ENCODE results near the gene UNC45A. TPM values are rescaled to one million over a fixed set of nuclear protein-coding genes. Genes with fewer than 3 reads are reported as not detected.
A peak's percentile ranks its signal among the peaks of the same experiment; 100 is the strongest.

Gene UNC45A
- total RNA-seq, 4 donors from 2014 or later, result 63.7 to 116 (median 100) TPM

- H3K27me3 ChIP-seq, result no peaks in the 10 kb centered on the region
- peak overlapping the region; percentile 42 to 61 for H3K4me3 ChIP-seq
- peak overlapping the region; percentile 48 to 92 (median 88) for H3K27ac ChIP-seq
- H3K9me3 ChIP-seq, result no peaks in the 10 kb centered on the region
- WGBS, 2 donors (ENCODE audit: low coverage in 1 of 2), result 31 to 54% methylated on average over 11 to 21 of the region's 21 CpGs
- H3K4me1 ChIP-seq, result peaks cover 0 to 48% (median 20%) of the 10 kb centered on the region in 3 donors
- TF ChIP-seq CTCF (IDR thresholded peaks at IDR 0.05) (no peak), POLR2AphosphoS5 (IDR thresholded peaks at IDR 0.05) (no peak), EP300 (IDR thresholded peaks at IDR 0.05) (no peak), POLR2A (IDR thresholded peaks at IDR 0.05) (no peak)
- H3K36me3 ChIP-seq, result no peaks in the 10 kb centered on the region
- ATAC-seq, result no peak
Observed at GRCh38 chr15:90929246-90930019, 5.7 kb upstream of the UNC45A start.

DNA sequence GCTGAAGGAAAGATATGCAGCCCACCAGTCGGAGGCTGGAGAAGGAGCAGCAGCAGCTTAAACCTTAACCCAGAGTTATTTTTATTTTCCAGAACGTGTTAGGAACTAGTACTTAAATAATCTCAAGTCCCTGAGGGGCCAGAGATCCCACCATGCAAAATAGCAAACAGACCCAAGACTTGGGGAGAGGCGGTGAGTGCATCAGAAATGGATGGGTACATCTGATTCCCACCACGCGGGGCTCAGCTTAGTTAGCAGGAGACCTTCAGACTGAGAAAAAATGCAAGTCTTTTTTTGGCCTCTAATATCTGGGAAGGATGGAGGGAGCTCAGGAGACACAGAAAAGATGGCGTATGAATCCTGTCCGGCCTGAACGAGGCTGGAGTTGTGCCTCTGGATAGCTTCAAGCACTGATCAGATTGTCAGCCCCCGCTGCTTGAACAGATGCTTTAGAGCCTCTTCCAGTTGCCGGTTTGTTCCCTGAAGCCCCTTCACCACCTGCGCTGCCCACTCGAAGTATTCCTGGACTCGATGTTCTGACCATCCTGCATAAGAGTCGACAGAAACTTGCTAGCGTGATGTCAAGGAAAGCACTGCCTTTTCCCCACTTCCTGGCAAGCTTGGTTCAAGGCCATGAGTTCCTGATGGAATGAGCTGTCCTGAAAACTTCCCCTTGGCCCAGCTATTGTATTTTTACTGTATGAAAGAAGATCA, 4.1 kb upstream of the UNC45A start:
- no peak for TF ChIP-seq EP300 (IDR thresholded peaks at IDR 0.05)
- Histone ChIP-seq H3K27me3 (no peaks in the 10 kb centered on the region), H3K27ac (peak overlapping the region; percentile 48 to 92 (median 88)), H3K4me3 (peak overlapping the region in 1 of 2 donors; percentile 61), H3K9me3 (no peaks in the 10 kb centered on the region), H3K4me1 (peaks cover 0 to 60% (median 28%) of the 10 kb centered on the region in 3 donors), H3K36me3 (no peaks in the 10 kb centered on the region)
- no peak for ATAC-seq
- 61 to 64% methylated on average over 7 to 8 of the region's 15 CpGs for WGBS, 2 donors (ENCODE audit: low coverage in 1 of 2)

DNA sequence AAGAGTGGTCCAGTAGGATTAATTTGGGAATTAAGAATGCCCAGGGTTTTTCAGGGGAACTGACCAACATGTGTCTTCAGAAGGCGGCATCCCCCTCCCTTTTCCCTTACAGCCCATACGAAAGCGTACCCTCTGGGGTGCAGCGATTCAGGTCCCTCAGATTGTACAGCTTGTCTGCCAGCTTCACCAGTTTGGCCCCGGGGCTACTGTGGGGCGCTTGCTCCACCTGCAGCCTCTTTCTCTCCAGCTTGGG, 3.6 kb upstream of the UNC45A start:
- ATAC-seq, result no peak
- no peaks in the 10 kb centered on the region for H3K36me3 ChIP-seq
- peak overlapping the region in 3 of 4 donors; percentile 88 to 92 (median 89) for H3K27ac ChIP-seq
- H3K4me3 ChIP-seq, result peak overlapping the region in 1 of 2 donors; percentile 81
- no peaks in the 10 kb centered on the region for H3K27me3 ChIP-seq
- TF ChIP-seq POLR2AphosphoS5 (IDR thresholded peaks at IDR 0.05) (no peak), POLR2A (IDR thresholded peaks at IDR 0.05) (no peak), CTCF (IDR thresholded peaks at IDR 0.05) (no peak), EP300 (IDR thresholded peaks at IDR 0.05) (no peak)
- peaks cover 0 to 65% (median 33%) of the 10 kb centered on the region in 3 donors for H3K4me1 ChIP-seq
- WGBS, 2 donors (ENCODE audit: low coverage in 1 of 2), result 83% methylated on average over 1 of the region's 6 CpGs; no CpG with 5 or more reads in 1 of the 2 donors
- H3K9me3 ChIP-seq, result no peaks in the 10 kb centered on the region

- peaks cover 0 to 71% (median 34%) of the 10 kb centered on the region in 3 donors for H3K4me1 ChIP-seq
Observed at GRCh38 chr15:90931828-90932659, 3.0 kb upstream of the UNC45A start, which contains the start of gene HDDC3. TSS of gene HDDC3 (minus strand) at chr15:90932549. CDS start at chr15:90932540, 9 bp downstream.

More at GRCh38 chr15:90931828-90932659, 3.0 kb upstream of the UNC45A start, which contains the start of gene HDDC3:
- 0 to 16% methylated on average over 2 to 4 of the region's 52 CpGs for WGBS, 2 donors (ENCODE audit: low coverage in 1 of 2)
- peak; percentile 78 for TF ChIP-seq POLR2AphosphoS5 (IDR thresholded peaks at IDR 0.05)
- TF ChIP-seq EP300 (IDR thresholded peaks at IDR 0.05), result no peak
- peak; percentile 51 to 69 for TF ChIP-seq POLR2A (IDR thresholded peaks at IDR 0.05)
- peak; percentile 85 to 96 (median 90) for TF ChIP-seq CTCF (IDR thresholded peaks at IDR 0.05)
- Histone ChIP-seq H3K27me3 (no peaks in the 10 kb centered on the region), H3K9me3 (no peaks in the 10 kb centered on the region), H3K36me3 (peaks cover 0 to 3% of the 10 kb centered on the region in 2 donors), H3K4me3 (peak within 1 kb of the TSS; percentile 68 to 81), H3K27ac (peak within 1 kb of the TSS; percentile 36 to 92 (median 88))
- peak; percentile 74 for ATAC-seq
